HG03025 (cell line): ENCODE data around the gene PTPRM.

Source experiments
- ATAC-seq: cut with Tn5 transposase; IDR thresholded peaks from one replicate; pipeline ENCODE4 v1.9.1; 2021; ENCODE audit warnings: mild to moderate bottlenecking, moderate library complexity; ENCODE audit not compliant: unreplicated experiment, low FRiP score

The PTPRM gene

GRCh38 chr18:7840411-7840810, 273.3 kb downstream of the PTPRM start:
- no peak for ATAC-seq

DNA sequence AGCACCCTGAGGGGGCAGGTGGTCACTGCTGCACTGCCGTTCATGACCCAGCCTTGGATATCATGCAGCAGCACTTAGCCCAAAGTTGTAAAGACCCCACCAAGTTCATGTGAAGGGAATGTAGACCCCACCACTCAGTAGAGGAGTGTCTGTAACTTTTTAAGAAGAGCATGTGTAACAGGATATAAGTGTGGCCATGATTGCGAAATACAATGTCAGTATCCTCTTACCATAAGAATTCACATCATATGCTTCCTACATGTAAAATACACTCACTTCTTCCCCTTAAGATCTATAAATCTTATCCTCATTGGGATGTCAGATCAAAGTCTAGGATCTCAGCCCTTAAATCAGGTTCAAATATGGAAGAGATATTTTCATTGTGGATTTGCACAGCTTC, 276.9 kb downstream of the PTPRM start:
- no peak for ATAC-seq

GRCh38 chr18:7844418-7844817, 277.3 kb downstream of the PTPRM start:
- ATAC-seq = no peak

- ATAC-seq = no peak
These were observed 279.2 kb downstream of the PTPRM start for GRCh38 chr18:7846335-7846734.

DNA sequence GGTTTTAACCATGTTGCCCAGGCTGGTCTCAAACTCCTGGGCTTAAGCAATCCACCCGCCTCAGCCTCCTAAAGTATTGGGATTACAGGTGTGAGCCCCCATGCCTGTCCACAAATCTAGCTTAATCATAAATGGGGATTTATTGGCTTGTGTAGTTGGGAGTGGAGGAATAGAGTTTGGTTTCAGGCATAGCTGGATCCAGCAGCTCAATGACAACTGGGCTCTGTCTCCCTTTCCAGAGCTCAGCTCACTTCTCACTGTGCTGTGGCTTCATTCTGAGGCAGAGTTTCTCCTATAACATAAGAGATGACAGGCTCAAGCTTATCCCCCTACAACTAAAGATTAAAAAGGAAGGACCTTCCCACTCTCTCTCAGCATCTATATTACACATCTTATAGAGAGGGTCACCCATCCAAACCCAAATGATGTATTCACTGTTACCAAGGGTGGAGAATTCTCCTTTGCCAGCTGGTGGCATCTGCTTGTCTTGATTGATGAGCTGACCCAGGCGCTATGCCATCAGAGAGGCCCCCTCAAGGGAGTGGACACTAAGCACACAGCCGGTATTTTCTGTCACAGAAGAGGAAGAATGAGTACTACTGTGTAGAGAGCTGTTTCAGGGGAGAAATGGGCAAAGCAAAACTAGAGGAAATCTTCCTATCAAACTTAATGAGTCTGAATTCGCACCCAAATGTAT, 280.4 kb downstream of the PTPRM start:
- ATAC-seq = no peak

DNA sequence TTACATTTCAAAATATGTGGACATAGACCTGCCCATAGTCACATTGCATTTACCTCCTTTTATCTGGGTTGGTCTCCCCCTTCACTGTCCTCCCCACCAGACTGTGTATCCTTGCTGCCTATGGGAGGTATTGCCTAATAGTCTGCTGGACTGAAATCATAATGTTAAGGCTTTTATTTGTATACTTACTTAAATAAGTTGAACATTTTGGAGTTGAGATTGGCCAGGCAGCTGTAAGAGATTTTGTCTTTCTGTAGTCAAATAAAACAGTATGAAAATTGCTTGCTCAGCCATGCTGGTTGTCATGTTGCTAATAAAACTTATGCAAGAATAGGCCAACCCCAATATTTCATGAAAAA, 280.9 kb downstream of the PTPRM start:
- ATAC-seq = no peak

GRCh38 chr18:7850446-7850845, 283.3 kb downstream of the PTPRM start:
- no peak for ATAC-seq

DNA sequence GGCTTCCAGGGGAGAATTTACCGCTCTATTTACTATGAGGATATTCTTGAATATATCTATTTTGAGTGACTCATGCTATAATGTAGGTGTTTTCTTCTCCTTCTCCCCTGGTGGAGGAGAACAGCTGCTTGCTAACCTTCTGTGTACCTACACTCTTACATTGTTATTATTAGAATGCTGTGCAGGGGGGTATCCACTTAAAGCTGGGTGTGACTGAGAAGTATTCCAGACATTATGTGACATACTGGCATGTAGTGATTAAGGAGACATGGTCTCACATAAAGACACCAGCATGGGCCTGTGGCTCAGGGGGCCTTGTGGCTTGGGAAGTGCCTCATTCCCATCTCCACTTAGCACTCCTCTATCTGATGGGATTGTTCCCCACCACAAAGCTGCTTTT, 287.9 kb downstream of the PTPRM start:
- ATAC-seq = no peak

GRCh38 chr18:7855671-7856070, 288.6 kb downstream of the PTPRM start:
- ATAC-seq = no peak

GRCh38 chr18:7856116-7856515, 289.0 kb downstream of the PTPRM start:
- no peak for ATAC-seq

GRCh38 chr18:7856733-7857132, 289.6 kb downstream of the PTPRM start:
- no peak for ATAC-seq

GRCh38 chr18:7857562-7857961, 290.4 kb downstream of the PTPRM start:
- no peak for ATAC-seq

- no peak for ATAC-seq
These were observed 292.0 kb downstream of the PTPRM start for GRCh38 chr18:7859122-7859521.

- ATAC-seq = no peak
These were observed 303.1 kb downstream of the PTPRM start for GRCh38 chr18:7870266-7870665.

DNA sequence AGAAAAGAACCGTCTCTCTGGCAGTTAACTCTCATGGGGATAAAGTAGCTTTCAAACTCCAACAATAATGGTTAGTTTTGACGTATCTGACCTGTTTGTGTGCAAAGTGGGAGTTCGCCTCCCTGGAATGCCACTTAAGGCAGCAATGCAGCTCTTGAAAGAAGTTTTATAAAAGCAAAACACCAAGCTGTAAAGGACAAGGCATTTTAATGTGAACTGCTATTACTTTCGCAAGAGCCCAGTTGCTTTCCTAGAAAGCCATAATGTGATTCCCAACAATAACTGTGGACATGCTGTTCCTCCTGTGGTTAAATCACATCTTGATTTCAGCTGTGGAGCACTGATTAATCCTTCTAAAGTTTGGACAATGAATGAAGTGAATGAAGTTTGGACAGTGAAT, 303.7 kb downstream of the PTPRM start:
- no peak for ATAC-seq

- ATAC-seq = no peak
These were observed 304.7 kb downstream of the PTPRM start for GRCh38 chr18:7871560-7872456.

DNA sequence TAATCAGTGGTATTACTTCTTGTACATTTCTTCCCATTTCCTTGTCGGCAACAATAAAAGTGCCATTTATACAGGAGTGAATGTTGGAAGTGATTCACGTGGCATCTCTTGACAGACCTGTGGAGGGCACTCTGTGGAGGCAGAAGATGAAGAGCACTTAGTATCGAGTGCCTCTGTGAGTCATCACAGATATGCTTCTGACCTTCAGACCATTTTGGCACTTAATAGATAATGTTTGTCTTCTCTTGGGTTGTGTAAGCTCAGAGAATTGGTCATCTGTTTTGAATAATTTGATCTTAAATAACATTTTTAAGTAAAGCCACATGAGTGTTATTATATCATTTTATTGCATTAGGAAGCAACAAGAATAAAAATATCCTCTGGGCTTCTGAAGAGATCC, 305.5 kb downstream of the PTPRM start:
- ATAC-seq = no peak

- ATAC-seq = no peak
These were observed 306.2 kb downstream of the PTPRM start for GRCh38 chr18:7873316-7873715.

- ATAC-seq = no peak
These were observed 309.4 kb downstream of the PTPRM start for GRCh38 chr18:7876354-7877104.

DNA sequence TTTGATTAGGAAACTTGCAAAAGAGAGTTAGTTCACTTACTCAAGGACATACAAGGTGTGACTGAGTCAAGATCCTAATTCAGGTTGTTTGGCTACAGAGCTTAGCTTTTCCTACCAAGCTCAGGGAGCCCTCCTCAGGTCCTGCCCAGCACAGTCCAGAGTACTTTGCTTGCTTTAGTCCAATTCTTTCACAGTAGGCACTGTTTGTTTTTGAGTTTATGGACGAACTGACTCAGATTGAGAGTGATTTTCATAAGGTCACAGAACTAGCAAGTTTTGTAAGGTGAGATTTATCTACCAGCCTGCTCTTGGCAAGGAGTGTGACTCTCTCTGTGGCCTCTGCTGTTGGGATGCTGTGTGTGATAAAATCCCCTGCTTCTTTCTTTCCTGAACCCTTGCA, 310.5 kb downstream of the PTPRM start:
- ATAC-seq = no peak
